Neuronal stem cell (in vitro differentiated cells): ENCODE results near the gene ETFA.

Experiments
- DNase-seq: peaks from one replicate; pipeline ENCODE4 v3.0.0-alpha.2; 2013; ENCODE audit warnings: low spot score
- H2AFZ ChIP-seq: one replicate; pipeline ENCODE4 v1.6.1; 2013; ENCODE audit warnings: mild to moderate bottlenecking, low read length, inconsistent platforms
- H2AK5ac ChIP-seq: 2 replicates; pipeline ENCODE4 v1.6.1; 2013; ENCODE audit warnings: low read depth, mild to moderate bottlenecking, inconsistent platforms, low read length, moderate library complexity, mixed read lengths
- H2BK120ac ChIP-seq: 2 replicates; pipeline ENCODE4 v1.6.1; 2013; ENCODE audit warnings: low read depth, mild to moderate bottlenecking, inconsistent platforms, low read length, moderate library complexity, mixed read lengths
- H2BK12ac ChIP-seq: one replicate; pipeline ENCODE4 v1.6.1; 2013; ENCODE audit warnings: low read length, inconsistent platforms
- H2BK15ac ChIP-seq: 2 replicates; pipeline ENCODE4 v1.6.1; 2013; ENCODE audit warnings: mild to moderate bottlenecking, low read length, inconsistent platforms, mixed read lengths
- H2BK5ac ChIP-seq: one replicate; pipeline ENCODE4 v1.6.1; 2013; ENCODE audit warnings: inconsistent platforms, mild to moderate bottlenecking, low read length, moderate library complexity
- H3K14ac ChIP-seq: one replicate; pipeline ENCODE4 v1.6.1; 2013; ENCODE audit warnings: low read length, inconsistent platforms
- H3K18ac ChIP-seq: 2 replicates; pipeline ENCODE4 v1.6.1; 2013; ENCODE audit warnings: low read length, inconsistent platforms
- H3K23ac ChIP-seq: 2 replicates; pipeline ENCODE4 v1.6.1; 2013; ENCODE audit warnings: low read depth, mild to moderate bottlenecking, mixed read lengths, low read length, inconsistent platforms; ENCODE audit not compliant: poor library complexity
- H3K27ac ChIP-seq: replicated peaks from 3 replicates; pipeline ENCODE4 v1.5.1; 2013; ENCODE audit warnings: low read length, inconsistent platforms
- H3K27me3 ChIP-seq, 3 experiments: 2 replicates each; pipeline ENCODE4 v1.6.1; 2013; ENCODE audit warnings: low read length in 3 of 3, mild to moderate bottlenecking in 2 of 3, inconsistent platforms in 1 of 3, low read depth in 1 of 3, mixed read lengths in 1 of 3, moderate library complexity in 1 of 3; ENCODE audit not compliant: control insufficient read depth in 3 of 3, insufficient read depth in 3 of 3
- H3K36me3 ChIP-seq, 2 donors: replicated peaks in 1 of 2; 2 replicates each; pipeline ENCODE4 v1.6.1; 2013; ENCODE audit warnings: low read length in 2 of 2; ENCODE audit not compliant: control insufficient read depth in 2 of 2, insufficient read depth in 2 of 2
- H3K4ac ChIP-seq: 2 replicates; pipeline ENCODE4 v1.6.1; 2013; ENCODE audit warnings: inconsistent platforms, mild to moderate bottlenecking, low read length, moderate library complexity
- H3K4me1 ChIP-seq, 2 donors: 1 replicate in 1 of 2; 2 replicates in 1 of 2; pipeline ENCODE4 v1.6.1; 2013; ENCODE audit warnings: low read length in 2 of 2, low read depth in 1 of 2; ENCODE audit not compliant: control insufficient read depth in 2 of 2, insufficient read depth in 1 of 2
- H3K4me2 ChIP-seq: one replicate; pipeline ENCODE4 v1.6.1; 2013; ENCODE audit warnings: mild to moderate bottlenecking, low read length, inconsistent platforms; ENCODE audit not compliant: insufficient read depth, poor library complexity, severe bottlenecking
- H3K4me3 ChIP-seq, 2 donors: 2 replicates each; pipeline ENCODE4 v1.5.1; 2013; ENCODE audit warnings: low read length in 2 of 2, mild to moderate bottlenecking in 2 of 2, inconsistent platforms in 1 of 2, moderate library complexity in 1 of 2
- H3K79me1 ChIP-seq: one replicate; pipeline ENCODE4 v1.6.1; 2013; ENCODE audit warnings: low read depth, mild to moderate bottlenecking, inconsistent platforms, low read length, moderate library complexity
- H3K9ac ChIP-seq: one replicate; pipeline ENCODE4 v1.6.1; 2013; ENCODE audit warnings: mild to moderate bottlenecking, low read depth, low read length, inconsistent platforms; ENCODE audit not compliant: poor library complexity
- H3K9me3 ChIP-seq, 2 donors: replicated peaks in 1 of 2; 2 replicates each; pipeline versions ENCODE3 to v1.6.1; 2013; ENCODE audit warnings: low read length in 2 of 2, mild to moderate bottlenecking in 2 of 2, inconsistent platforms in 1 of 2, low read depth in 1 of 2, mixed read lengths in 1 of 2, moderate library complexity in 1 of 2; ENCODE audit not compliant: control insufficient read depth in 2 of 2, insufficient read depth in 1 of 2
- H4K8ac ChIP-seq: one replicate; pipeline ENCODE4 v1.6.1; 2013; ENCODE audit warnings: low read depth, mild to moderate bottlenecking, inconsistent platforms, low read length, moderate library complexity
- H4K91ac ChIP-seq: one replicate; pipeline ENCODE4 v1.6.1; 2013; ENCODE audit warnings: low read length, low read depth, mild to moderate bottlenecking, inconsistent platforms; ENCODE audit not compliant: poor library complexity
- WGBS, 2 donors: extraction: QIAGEN DNeasy Blood & Tissue Kit; methylation state at CpG; one replicate each; pipeline ENCODE4 v1.1.7; 2013; ENCODE audit warnings: missing lambda C conversion rate in 2 of 2, mixed read lengths in 1 of 2; ENCODE audit not compliant: insufficient read length in 2 of 2, insufficient replicate concordance in 1 of 2; ENCODE audit errors: extremely low coverage in 2 of 2; 5-methylcytosine and 5-hydroxymethylcytosine counted together

The ETFA gene

GRCh38 chr15:76330080-76330680 is 18.9 kb upstream of the ETFA start:
- peak overlapping the region; percentile 73 for H3K14ac ChIP-seq
- H3K27ac ChIP-seq, result no peak overlapping the region
- no peak overlapping the region for H3K9ac ChIP-seq
- H3K4me1 ChIP-seq, result peaks cover 0 to 4% of the 10 kb centered on the region in 2 donors
- peak overlapping the region; percentile 82 for H2AK5ac ChIP-seq
- H4K8ac ChIP-seq, result no peak overlapping the region
- H2AFZ ChIP-seq, result peak overlapping the region; percentile 36
- H4K91ac ChIP-seq, result no peak overlapping the region
- no peaks in the 10 kb centered on the region for H3K79me1 ChIP-seq
- H3K18ac ChIP-seq, result peak overlapping the region; percentile 32
- H3K36me3 ChIP-seq, result no peaks in the 10 kb centered on the region
- no peak overlapping the region for H3K4me3 ChIP-seq
- H3K4me2 ChIP-seq, result no peak overlapping the region
- peak overlapping the region; percentile 85 for H2BK12ac ChIP-seq
- no peak overlapping the region for H3K23ac ChIP-seq
- no peak overlapping the region for H3K4ac ChIP-seq
- peak overlapping the region; percentile 46 for H2BK15ac ChIP-seq
- H3K9me3 ChIP-seq, result peaks cover 0 to 2% of the 10 kb centered on the region in 2 donors
- DNase-seq, result no peak
- no peak overlapping the region for H2BK5ac ChIP-seq
- H2BK120ac ChIP-seq, result no peak overlapping the region
- no CpG with 5 or more reads among the region's 7 CpGs for WGBS, 2 donors
- peaks cover 2 to 50% (median 17%) of the 10 kb centered on the region in 3 experiments for H3K27me3 ChIP-seq

DNA sequence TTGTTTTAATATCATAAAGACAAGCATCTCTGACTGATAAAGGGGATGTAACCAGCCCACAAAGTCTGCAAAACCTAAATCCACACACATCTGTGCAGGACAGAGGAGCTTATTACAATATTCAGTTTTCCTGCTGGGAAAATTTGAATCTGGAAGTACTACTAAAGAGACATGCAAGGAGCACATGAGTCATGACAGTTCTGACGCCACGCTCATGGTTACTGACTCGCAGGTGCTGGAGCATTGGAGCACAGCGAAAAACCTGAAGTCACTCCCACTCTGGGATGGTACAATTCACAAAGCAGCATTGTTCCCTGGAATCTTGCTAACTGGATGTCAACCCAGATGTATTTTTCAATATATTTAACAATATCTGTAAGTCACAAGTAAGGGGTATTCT is 17.7 kb upstream of the ETFA start:
- Histone ChIP-seq H3K36me3 (no peaks in the 10 kb centered on the region), H3K9ac (no peak overlapping the region), H3K79me1 (no peaks in the 10 kb centered on the region), H4K91ac (no peak overlapping the region), H2BK12ac (no peak overlapping the region), H3K23ac (no peak overlapping the region), H3K18ac (no peak overlapping the region), H3K14ac (no peak overlapping the region), H3K9me3 (no peaks in the 10 kb centered on the region), H2BK120ac (no peak overlapping the region), H3K4me2 (no peak overlapping the region), H4K8ac (no peak overlapping the region), H2BK15ac (no peak overlapping the region), H2AFZ (no peak overlapping the region), H3K4ac (no peak overlapping the region), H2BK5ac (no peak overlapping the region), H3K27me3 (peaks cover 0 to 50% (median 6%) of the 10 kb centered on the region in 3 experiments), H3K4me1 (peaks cover 0 to 2% of the 10 kb centered on the region in 2 donors), H2AK5ac (no peak overlapping the region), H3K4me3 (no peak overlapping the region), H3K27ac (no peak overlapping the region)
- DNase-seq, result no peak
- no CpG with 5 or more reads among the region's 4 CpGs for WGBS, 2 donors

GRCh38 chr15:76328106-76328696 is 16.9 kb upstream of the ETFA start:
- Histone ChIP-seq H2AFZ (no peak overlapping the region), H3K9ac (no peak overlapping the region), H3K14ac (no peak overlapping the region), H3K27ac (no peak overlapping the region), H4K8ac (no peak overlapping the region), H3K27me3 (peaks cover 0 to 49% (median 3%) of the 10 kb centered on the region in 3 experiments), H3K79me1 (no peaks in the 10 kb centered on the region), H3K36me3 (no peaks in the 10 kb centered on the region), H2AK5ac (no peak overlapping the region), H3K23ac (no peak overlapping the region), H2BK12ac (no peak overlapping the region), H3K9me3 (no peaks in the 10 kb centered on the region), H3K4ac (no peak overlapping the region), H3K4me1 (peaks cover 0 to 2% of the 10 kb centered on the region in 2 donors), H3K4me2 (no peak overlapping the region), H2BK5ac (no peak overlapping the region), H4K91ac (no peak overlapping the region), H3K4me3 (no peak overlapping the region), H3K18ac (no peak overlapping the region), H2BK15ac (no peak overlapping the region), H2BK120ac (no peak overlapping the region)
- no CpG with 5 or more reads among the region's 8 CpGs for WGBS, 2 donors
- no peak for DNase-seq

GRCh38 chr15:76327191-76328105 is 16.2 kb upstream of the ETFA start:
- no peak overlapping the region for H3K9ac ChIP-seq
- H3K4ac ChIP-seq, result no peak overlapping the region
- no peak overlapping the region for H3K23ac ChIP-seq
- no peak overlapping the region for H3K27ac ChIP-seq
- WGBS, 2 donors, result no CpG with 5 or more reads among the region's 8 CpGs
- H3K36me3 ChIP-seq, result no peaks in the 10 kb centered on the region
- no peak overlapping the region for H4K91ac ChIP-seq
- no peak overlapping the region for H2BK5ac ChIP-seq
- no peak overlapping the region for H2BK120ac ChIP-seq
- H2AK5ac ChIP-seq, result no peak overlapping the region
- H3K4me3 ChIP-seq, result peak overlapping the region in 1 of 2 donors; percentile 22
- H4K8ac ChIP-seq, result no peak overlapping the region
- no peak for DNase-seq
- H3K9me3 ChIP-seq, result no peaks in the 10 kb centered on the region
- H2BK12ac ChIP-seq, result no peak overlapping the region
- peaks cover 0 to 42% (median 0%) of the 10 kb centered on the region in 3 experiments for H3K27me3 ChIP-seq
- H2AFZ ChIP-seq, result no peak overlapping the region
- peaks cover 0 to 2% of the 10 kb centered on the region in 2 donors for H3K4me1 ChIP-seq
- H3K79me1 ChIP-seq, result no peaks in the 10 kb centered on the region
- H3K18ac ChIP-seq, result no peak overlapping the region
- no peak overlapping the region for H2BK15ac ChIP-seq
- no peak overlapping the region for H3K4me2 ChIP-seq
- H3K14ac ChIP-seq, result no peak overlapping the region
